ENCODE data around the gene UPK2. TPM values are rescaled to one million over a fixed set of nuclear protein-coding genes. Genes with fewer than 3 reads are reported as not detected.
"Not testable (repeated sequence)": the region's sequence is repeated elsewhere in the genome, so short reads cannot be mapped to it uniquely, and the experiment has no call there.

The UPK2 gene
- total RNA-seq, 1 donor from 2014 or later, result not detected

GRCh38 chr11:118980191-118980881, 24.2 kb downstream of the UPK2 start:
- intact Hi-C loops (cut with micrococcal nuclease), result no loop called here

- intact Hi-C loops (cut with micrococcal nuclease), result not testable (repeated sequence)
These were observed 28.2 kb downstream of the UPK2 start for GRCh38 chr11:118984337-118984736.

DNA sequence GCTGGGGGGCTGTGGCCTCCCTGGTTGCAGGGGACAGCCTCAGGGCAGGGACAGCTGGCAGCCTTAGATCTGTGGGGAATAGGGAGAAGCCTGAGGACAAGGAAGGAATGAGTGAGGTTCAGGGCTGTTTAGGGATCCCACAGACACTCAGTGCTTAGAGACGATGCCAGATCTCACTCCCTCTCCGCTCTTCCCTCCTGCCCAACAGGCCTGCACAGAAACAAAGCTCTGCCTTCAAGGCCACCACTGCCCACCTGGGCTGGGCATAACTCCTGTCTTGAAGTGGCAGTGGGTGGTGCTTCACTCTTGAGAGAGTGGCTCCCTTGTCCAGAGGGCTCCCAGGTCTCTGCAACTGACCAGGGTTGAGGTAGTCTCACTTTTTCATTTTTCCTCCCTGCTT, 28.7 kb downstream of the UPK2 start:
- intact Hi-C loops (cut with micrococcal nuclease), result no loop called here

DNA sequence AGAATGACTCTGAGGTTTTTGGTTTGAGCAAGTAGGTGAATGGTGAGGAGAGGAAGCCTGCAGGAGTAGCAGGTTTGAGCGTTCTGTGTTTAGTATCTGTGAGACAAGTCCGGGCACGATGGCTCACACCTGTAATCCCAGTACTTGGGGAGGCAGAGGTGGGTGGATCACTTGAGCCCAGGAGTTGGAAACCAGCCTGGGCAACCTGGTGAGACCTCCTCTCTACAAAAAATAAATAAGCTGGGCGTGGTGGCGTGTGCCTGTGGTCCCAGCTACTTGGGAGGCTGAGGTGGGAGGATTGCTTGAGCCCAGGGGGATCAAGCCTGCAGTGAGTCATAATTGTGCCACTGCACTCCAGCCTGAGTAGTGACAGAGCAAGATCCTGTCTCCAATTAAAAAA, 32.2 kb downstream of the UPK2 start:
- intact Hi-C loops (cut with micrococcal nuclease), result no loop called here

DNA sequence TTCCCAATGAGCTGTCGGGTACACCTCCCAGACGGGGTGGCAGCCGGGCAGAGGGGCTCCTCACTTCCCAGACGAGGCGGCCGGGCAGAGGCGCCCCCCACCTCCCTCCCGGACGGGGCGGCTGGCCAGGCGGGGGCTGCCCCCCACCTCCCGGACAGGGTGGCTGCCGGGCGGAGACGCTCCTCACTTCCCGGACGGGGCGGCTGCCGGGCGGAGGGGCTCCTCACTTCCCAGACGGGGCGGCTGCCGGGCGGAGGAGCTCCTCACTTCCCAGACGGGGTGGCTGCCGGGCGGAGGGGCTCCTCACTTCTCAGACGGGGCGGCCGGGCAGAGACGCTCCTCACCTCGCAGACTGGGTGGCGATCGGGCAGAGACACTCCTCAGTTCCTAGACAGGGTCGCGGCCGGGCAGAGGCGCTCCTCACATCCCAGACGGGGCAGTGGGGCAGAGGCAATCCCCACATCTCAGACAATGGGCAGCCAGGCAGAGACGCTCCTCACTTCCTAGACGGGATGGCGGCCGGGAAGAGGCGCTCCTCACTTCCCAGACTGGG, 35.5 kb downstream of the UPK2 start:
- intact Hi-C loops (cut with micrococcal nuclease), result not testable (repeated sequence)

DNA sequence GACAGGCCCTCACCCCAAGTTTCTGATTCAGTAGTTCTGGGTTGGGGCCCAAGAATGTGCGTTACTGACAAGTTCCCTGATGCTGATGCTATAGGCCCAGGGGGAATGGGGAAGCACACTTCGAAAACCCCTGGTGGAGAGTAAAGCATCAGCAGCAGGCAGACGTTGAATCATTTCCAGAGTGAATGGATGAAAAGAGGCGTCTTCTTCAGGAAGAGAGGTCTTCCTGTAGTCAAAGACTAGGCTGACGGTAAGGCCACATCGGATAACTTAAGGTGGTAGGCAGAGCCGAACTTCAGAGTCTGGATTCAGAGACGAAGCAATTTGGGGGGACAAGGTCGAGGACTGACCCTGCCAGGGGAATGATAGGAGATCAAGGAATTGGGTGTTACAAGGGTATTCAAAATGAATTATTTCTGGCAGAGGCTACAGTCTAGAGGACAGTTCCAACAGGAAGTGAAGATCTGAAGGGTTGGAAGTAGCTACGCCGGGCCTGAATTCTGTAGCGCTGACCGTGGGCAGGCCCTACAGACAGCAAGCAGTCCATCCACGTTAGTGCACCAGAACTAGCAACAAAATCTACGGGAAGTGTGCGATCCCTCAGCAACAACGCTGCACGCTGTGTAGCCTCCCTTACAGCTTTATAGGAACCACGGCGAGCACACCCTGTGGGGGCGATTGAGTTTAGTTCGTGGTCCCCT, 41.0 kb downstream of the UPK2 start:
- intact Hi-C loops (cut with micrococcal nuclease), result loop anchor here (5.0 kb wide), 4 partner anchors 200 to 425 kb away; partner anchors contain the start of genes ARCN1, PHLDB1 and RNF26

DNA sequence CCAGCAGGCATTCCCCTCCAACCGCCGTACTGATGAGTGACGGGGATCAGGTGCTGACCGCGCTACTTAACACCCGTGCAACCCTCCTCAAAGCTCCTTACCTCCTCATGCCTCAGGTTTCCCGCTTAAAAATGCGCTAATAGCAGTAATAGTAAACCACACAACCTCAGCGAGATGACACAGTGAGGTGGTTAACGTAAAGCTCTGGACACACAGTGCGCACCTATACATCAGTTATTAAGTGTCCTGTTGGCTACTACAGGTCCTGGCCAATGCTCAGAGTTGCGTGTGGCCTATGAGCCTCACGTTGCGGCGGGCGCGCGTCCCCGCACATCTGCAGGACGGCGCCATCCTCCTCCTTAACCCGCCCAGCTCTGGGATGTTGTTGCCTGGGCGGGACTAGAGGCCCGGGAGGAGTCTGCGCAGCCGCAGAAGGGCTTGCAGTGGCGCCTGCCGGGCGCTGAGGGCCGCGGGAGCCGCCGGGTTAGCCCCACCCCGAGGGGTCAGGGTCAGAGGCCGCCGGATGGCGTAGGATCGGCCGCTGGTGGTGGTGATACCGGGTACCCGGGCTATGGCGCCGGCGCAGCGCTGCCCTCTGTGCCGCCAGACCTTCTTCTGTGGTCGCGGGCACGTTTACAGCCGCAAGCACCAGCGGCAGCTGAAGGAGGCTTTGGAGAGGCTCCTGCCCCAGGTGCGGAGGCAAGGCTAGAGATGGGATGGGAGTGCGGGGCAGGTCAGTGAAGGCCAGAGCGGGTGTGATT, 41.7 kb downstream of the UPK2 start, which contains the start of gene CENATAC:
TSS of gene CENATAC (plus strand) at position 512 of the 761 bp plus-strand sequence. CDS start at position 572, 60 bp downstream.
- intact Hi-C loops (cut with micrococcal nuclease), result loop anchor here (1.0 to 5.0 kb wide), 13 partner anchors 20 to 426 kb away; partner anchors contain the start of genes ARCN1, DPAGT1, HINFP and HYOU1

- intact Hi-C loops (cut with micrococcal nuclease), result loop anchor here (1.0 to 5.0 kb wide), 13 partner anchors 20 to 426 kb away; partner anchors contain the start of genes ARCN1, DPAGT1, HINFP and HYOU1
These were observed 42.3 kb downstream of the UPK2 start for GRCh38 chr11:118998388-118998717.

GRCh38 chr11:118998822-118999221, 42.7 kb downstream of the UPK2 start:
- intact Hi-C loops (cut with micrococcal nuclease), result loop anchor here (1.0 to 5.0 kb wide), 13 partner anchors 19 to 427 kb away; partner anchors contain the start of genes ARCN1, DPAGT1, HINFP and HYOU1

DNA sequence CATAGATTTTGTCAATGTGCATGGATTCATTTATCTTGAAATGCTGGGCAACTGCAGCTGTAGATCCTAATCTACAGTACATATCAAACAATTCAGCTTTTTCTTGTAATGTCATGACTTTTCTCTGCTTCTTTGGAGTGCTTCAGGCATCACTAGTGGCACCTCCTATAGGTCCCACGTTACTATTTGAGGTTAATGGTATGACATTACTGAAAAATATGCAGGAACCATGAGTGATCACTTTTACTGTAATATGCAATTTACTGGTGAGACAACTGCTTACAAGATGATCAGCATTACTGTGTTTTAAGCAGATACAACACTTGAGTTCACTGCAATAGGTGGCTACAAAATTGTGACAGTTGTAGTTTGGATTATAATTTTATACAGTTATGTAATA, 44.8 kb downstream of the UPK2 start:
- intact Hi-C loops (cut with micrococcal nuclease), result no loop called here

DNA sequence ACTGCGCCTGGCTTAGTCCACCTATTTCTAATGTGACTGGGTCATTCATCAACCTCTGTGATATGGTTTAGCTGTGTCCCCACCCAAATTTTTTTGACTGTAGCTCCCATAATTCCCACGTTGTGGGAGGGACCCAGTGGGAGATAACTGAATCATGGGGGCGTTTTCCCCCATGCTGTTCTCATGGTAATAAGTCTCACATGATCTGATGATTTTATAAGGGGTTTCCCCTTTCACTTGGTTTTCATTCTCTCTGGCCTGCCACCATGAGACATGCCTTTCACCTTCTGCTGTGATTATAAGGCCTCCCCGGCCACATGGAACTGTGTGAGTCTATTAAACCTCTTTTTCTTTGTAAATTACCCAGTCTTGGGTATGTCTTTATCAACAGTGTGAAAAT, 50.6 kb downstream of the UPK2 start:
- intact Hi-C loops (cut with micrococcal nuclease), result no loop called here

Other genes starting within 250 kb of the UPK2 start
- 157 and 159 TPM in 2 replicates for gene DDX6, start 165.1 kb upstream of the UPK2 start, total RNA-seq
- gene CXCR5, start 72.4 kb upstream of the UPK2 start, total RNA-seq, result 0.51 and 0.59 TPM in 2 replicates
- gene BCL9L, start 30.4 kb upstream of the UPK2 start, total RNA-seq, result 65.4 and 69.0 TPM in 2 replicates
- not detected in 2 replicates for gene FOXR1, start 15.5 kb downstream of the UPK2 start, total RNA-seq
- 62.5 and 66.6 TPM in 2 replicates for gene CENATAC, start 41.8 kb downstream of the UPK2 start, total RNA-seq
- 1,270 and 1,290 TPM in 2 replicates for gene RPS25, start 62.0 kb downstream of the UPK2 start, total RNA-seq
- gene TRAPPC4, start 62.5 kb downstream of the UPK2 start, total RNA-seq, result 82.3 and 94.9 TPM in 2 replicates
- 16.4 and 19.7 TPM in 2 replicates for gene SLC37A4, start 74.6 kb downstream of the UPK2 start, total RNA-seq
- gene HYOU1, start 100.9 kb downstream of the UPK2 start, total RNA-seq, result 260 and 261 TPM in 2 replicates
- gene VPS11, start 111.5 kb downstream of the UPK2 start, total RNA-seq, result 38.3 and 38.6 TPM in 2 replicates
- 24.6 and 27.3 TPM in 2 replicates for gene HMBS, start 128.6 kb downstream of the UPK2 start, total RNA-seq
- 67.6 and 68.0 TPM in 2 replicates for gene DPAGT1, start 145.6 kb downstream of the UPK2 start, total RNA-seq
- gene C2CD2L, start 151.0 kb downstream of the UPK2 start, total RNA-seq, result 36.6 and 42.2 TPM in 2 replicates
- 48.5 and 48.8 TPM in 2 replicates for gene HINFP, start 165.3 kb downstream of the UPK2 start, total RNA-seq
- not detected in 2 replicates for gene ABCG4, start 192.8 kb downstream of the UPK2 start, total RNA-seq
- gene NLRX1, start 212.4 kb downstream of the UPK2 start, total RNA-seq, result 25.2 and 26.0 TPM in 2 replicates
- gene NHERF4, start 229.2 kb downstream of the UPK2 start, total RNA-seq, result 0.49 and 0.90 TPM in 2 replicates

Data from T-helper 1 cell treated with Interleukin-12 subunit alpha and Interleukin-12 subunit beta and Interleukin-4 antibody, amounts not matched to agents 30 ng/mL and 1 ng/mL, for 36 hours (primary cell).